SK-N-MC (cell line): ENCODE data around the gene SPATA13.

Source experiments
- DNase-seq: peaks from one replicate; pipeline ENCODE4 v3.0.0-alpha.2; 2011; ENCODE audit warnings: low read depth, low spot score
- H3K27ac ChIP-seq: fragments of 200-600 bp; sonication (generic); 2 replicates; pipeline ENCODE4 v1.5.1; 2016; ENCODE audit warnings: mixed run types
- H3K36me3 ChIP-seq: fragments of 200-600 bp; sonication (generic); 2 replicates; pipeline ENCODE4 v1.6.1; 2017; ENCODE audit warnings: antibody characterized with exemption, low read length, mixed read lengths; ENCODE audit not compliant: insufficient read depth
- H3K4me3 ChIP-seq: fragments of 200-600 bp; sonication (generic); 2 replicates; pipeline ENCODE4 v1.5.1; 2016
- H3K9ac ChIP-seq: fragments of 200-600 bp; sonication (generic); 2 replicates; pipeline ENCODE4 v1.8.0; 2017; ENCODE audit warnings: mixed run types, mixed read lengths; ENCODE audit not compliant: insufficient read length
- H3K9me3 ChIP-seq: fragments of 200-600 bp; sonication (generic); 2 replicates; pipeline ENCODE4 v1.6.1; 2017; ENCODE audit warnings: low read depth, mild to moderate bottlenecking, antibody characterized with exemption, low read length, moderate library complexity, mixed read lengths
- EZH2 ChIP-seq: fragments of 200-600 bp; sonication (generic); IDR thresholded peaks from one replicate; pipeline ENCODE4 v1.6.1; 2017; ENCODE audit warnings: antibody characterized with exemption
- FOXP2 ChIP-seq: optimal IDR thresholded peaks from 2 replicates; pipeline ENCODE3; 2011; ENCODE audit warnings: mild to moderate bottlenecking, moderate library complexity; ENCODE audit not compliant: insufficient read depth; ENCODE audit errors: extremely low read length, control extremely low read depth
- POLR2AphosphoS5 ChIP-seq: IDR thresholded peaks from 2 replicates; pipeline ENCODE4 v1.6.1; 2012; ENCODE audit warnings: mild to moderate bottlenecking, low read depth, low read length, borderline replicate concordance

The SPATA13 gene

DNA sequence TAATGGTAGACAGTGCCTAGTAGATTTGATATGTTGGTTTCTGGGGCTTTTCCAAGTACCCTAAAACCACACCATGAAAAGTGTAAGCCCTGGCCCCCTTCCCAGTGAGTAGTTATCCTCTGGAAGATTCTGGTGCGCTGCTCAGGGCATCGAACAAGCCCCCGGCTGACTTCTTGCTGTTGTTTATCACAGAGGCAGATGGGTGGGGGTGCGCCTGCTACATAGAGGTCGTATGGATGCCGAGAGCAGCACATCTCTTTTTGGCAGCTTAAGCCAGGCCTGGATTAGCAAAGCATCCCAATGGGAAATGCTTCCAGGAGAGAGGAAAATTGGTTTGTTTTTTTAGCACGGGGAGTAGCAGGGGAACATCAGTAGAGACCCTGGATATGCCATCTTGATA lies 26.3 kb upstream of the SPATA13 start:
- no peak for DNase-seq
- TF ChIP-seq FOXP2 (no peak), POLR2AphosphoS5 (no peak), EZH2 (no peak)
- H3K27ac ChIP-seq = no peak overlapping the region

DNA sequence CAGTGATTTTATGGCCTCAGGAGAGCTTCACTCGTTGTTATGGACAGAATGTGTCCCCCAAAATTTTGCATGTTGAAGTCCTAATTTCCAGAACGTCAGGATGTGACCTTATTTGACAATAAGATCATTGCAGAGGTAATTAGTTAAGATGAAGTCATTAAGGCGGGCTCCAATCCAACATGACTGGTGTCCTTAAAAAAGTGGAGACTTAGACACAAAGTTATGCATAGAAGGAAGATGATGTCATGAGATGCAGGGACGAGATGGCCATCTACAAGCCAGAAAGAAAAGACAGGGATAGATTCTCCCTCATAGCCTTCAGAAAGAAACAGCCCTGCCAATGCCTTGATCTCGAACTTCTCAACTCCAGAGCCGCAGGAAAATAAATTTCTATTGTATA lies 25.8 kb upstream of the SPATA13 start:
- Histone ChIP-seq H3K9me3 (no peaks in the 10 kb centered on the region), H3K4me3 (no peak overlapping the region), H3K9ac (no peak overlapping the region), H3K36me3 (no peaks in the 10 kb centered on the region), H3K27ac (no peak overlapping the region)
- no peak for TF ChIP-seq POLR2AphosphoS5
- TF ChIP-seq FOXP2 = no peak
- TF ChIP-seq EZH2 = no peak
- no peak for DNase-seq

More for the DNA sequence above, 26.3 kb upstream of the SPATA13 start:
- Histone ChIP-seq H3K9ac (no peak overlapping the region), H3K36me3 (no peaks in the 10 kb centered on the region), H3K4me3 (no peak overlapping the region), H3K9me3 (no peaks in the 10 kb centered on the region)

DNA sequence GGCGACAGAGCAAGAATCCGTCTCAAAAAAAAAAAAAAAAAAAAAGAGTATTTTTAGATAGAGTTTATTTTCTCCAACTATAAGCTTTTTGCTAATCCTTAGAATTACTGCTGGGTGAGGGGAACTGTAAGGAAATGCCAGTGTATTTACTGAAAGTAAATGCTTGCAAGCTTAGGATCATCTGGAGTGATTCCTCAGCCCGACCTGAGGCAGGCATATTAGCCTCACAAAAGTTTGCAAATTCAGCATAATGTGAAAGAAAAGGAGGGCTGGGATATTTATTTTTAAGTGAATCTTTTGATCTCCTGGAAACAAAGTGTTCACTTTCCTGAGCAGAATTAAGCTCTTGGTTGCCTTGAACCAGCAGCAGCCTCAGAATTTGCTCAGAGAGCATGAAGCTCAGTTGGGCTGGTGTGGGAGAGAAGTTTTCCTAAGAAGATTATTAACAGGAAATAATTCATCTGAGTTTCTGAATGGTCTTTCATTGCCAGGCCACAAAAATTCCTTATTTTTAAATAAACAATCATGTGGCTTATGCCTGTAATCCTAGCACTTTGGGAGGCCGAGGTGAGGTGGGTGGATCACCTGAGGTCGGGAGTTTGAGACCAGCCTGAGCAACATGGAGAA lies 24.7 kb upstream of the SPATA13 start:
- DNase-seq = no peak
- no peak overlapping the region for H3K9ac ChIP-seq
- H3K27ac ChIP-seq = no peak overlapping the region
- no peak for TF ChIP-seq POLR2AphosphoS5
- TF ChIP-seq EZH2 = no peak
- no peak for TF ChIP-seq FOXP2
- H3K9me3 ChIP-seq = no peaks in the 10 kb centered on the region
- no peaks in the 10 kb centered on the region for H3K36me3 ChIP-seq
- H3K4me3 ChIP-seq = no peak overlapping the region

DNA sequence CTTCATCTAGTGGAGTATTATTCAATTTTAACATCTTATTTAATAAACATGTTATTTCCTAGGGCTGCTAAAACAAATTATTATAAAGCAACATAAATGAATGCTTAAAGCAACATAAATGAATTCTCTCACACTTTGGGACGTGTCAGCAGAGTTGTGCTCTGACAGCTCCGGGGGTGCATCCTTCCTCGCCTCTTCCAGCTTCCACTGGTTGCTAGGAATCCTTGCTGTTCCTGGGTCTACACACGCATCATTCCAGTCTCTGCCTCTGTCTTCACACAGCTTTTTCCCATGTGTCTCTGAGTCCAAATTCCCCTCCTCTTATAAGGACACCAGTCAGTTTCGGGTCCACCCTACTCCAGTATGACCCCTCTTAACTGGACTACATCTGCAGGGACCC lies 21.6 kb upstream of the SPATA13 start:
- Histone ChIP-seq H3K4me3 (no peak overlapping the region), H3K36me3 (no peaks in the 10 kb centered on the region), H3K27ac (no peak overlapping the region), H3K9ac (no peak overlapping the region), H3K9me3 (no peaks in the 10 kb centered on the region)
- no peak for DNase-seq
- TF ChIP-seq POLR2AphosphoS5 = no peak
- TF ChIP-seq FOXP2 = no peak
- TF ChIP-seq EZH2 = no peak

DNA sequence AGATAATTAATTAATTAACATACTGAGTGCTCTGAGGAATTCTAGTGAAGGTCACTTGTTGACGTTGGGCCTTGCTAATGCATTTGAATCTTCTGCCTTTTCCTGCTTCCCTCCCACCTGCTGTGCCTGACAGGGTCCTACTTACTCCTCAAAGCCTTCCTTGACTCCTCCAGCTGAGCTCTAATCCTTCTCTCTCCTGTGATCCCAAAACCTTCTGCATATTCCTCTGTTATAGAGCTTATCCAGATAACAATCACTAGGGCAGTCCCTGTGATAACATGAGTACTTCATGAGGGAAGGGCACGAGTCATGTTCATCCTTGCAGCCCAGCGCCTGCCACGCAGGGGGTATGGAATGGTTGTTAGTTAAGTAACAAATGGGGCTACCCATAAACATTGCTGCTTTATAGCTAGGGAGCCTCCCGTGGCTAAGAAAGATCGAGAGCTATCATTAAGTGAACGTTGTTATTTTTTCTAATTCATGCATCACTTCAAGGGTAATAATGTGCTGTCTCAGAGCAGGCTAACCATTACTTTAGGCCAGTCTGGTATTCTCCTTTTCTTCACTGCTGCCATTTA lies 19.1 kb upstream of the SPATA13 start:
- no peak overlapping the region for H3K4me3 ChIP-seq

DNA sequence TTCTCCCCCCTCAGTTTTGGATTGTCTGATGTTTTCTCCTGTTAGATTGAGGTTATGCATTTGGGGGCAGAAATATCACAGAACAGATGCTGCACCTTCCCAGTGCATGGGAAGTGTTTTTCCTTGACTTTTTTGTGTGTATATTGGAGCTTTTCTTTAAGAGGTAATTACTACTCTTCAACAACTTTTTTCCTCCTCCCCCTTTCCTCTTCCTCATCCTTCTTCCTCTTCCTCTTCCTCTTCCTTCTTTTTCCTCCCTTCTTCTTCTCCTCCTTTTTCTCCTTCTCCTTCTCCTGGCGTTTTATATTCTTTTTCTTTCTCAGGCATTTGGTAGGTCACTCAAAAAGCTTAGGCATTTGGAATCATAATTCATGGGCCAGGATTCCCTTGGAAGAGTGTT lies 18.1 kb upstream of the SPATA13 start:
- no peak overlapping the region for H3K9ac ChIP-seq
- H3K36me3 ChIP-seq = no peaks in the 10 kb centered on the region
- TF ChIP-seq FOXP2 (no peak), POLR2AphosphoS5 (no peak), EZH2 (no peak)
- H3K27ac ChIP-seq = no peak overlapping the region
- no peak overlapping the region for H3K4me3 ChIP-seq
- no peak for DNase-seq
- no peaks in the 10 kb centered on the region for H3K9me3 ChIP-seq

More for the DNA sequence above, 19.1 kb upstream of the SPATA13 start:
- TF ChIP-seq POLR2AphosphoS5 (no peak), EZH2 (no peak), FOXP2 (no peak)
- no peak for DNase-seq
- H3K9me3 ChIP-seq = no peaks in the 10 kb centered on the region
- no peaks in the 10 kb centered on the region for H3K36me3 ChIP-seq
- no peak overlapping the region for H3K27ac ChIP-seq
- H3K9ac ChIP-seq = no peak overlapping the region

DNA sequence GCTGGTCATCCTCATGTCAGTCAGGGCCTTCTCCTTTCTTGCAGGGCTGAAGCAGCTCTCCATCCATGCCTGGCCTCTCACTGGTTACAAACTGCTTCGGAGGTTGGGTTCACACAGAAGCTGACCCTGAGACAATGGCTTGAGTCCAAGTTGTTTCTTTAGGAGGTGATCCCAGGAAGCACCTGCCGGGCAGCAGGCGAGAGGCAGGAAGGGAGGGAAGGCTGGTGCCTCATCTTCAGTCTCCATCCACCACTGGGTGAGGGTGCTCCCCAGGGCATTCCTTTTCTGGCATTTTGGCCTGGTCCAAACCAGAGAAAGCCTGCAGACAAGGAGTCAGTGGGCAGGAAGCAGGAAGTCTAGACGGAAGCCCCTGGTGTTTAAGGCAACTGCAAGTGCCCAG lies 17.6 kb upstream of the SPATA13 start:
- Histone ChIP-seq H3K9ac (no peak overlapping the region), H3K36me3 (no peaks in the 10 kb centered on the region), H3K4me3 (no peak overlapping the region), H3K27ac (no peak overlapping the region), H3K9me3 (no peaks in the 10 kb centered on the region)
- DNase-seq = no peak
- TF ChIP-seq FOXP2 (no peak), POLR2AphosphoS5 (no peak), EZH2 (no peak)

DNA sequence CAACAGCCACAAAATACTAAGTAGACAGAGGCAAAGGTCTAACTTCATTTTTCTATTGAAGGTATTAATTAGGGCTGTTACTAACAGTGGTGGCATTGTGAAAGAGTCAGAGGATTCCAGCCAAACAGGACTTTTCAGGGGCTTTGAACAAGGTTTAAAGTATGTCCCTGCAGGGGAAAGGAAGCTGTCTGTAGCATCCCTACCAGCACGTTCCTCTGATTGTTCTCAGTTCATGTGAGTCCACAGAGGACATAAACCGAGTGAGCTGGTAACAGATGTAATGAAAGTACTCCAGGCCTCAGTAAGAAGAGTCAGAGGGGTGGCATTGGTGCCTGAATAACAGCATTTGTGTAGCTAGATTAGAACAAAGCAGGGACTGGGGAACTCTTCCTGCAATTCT lies 15.3 kb upstream of the SPATA13 start:
- TF ChIP-seq EZH2 (no peak), POLR2AphosphoS5 (no peak), FOXP2 (no peak)
- no peak for DNase-seq
- no peak overlapping the region for H3K9ac ChIP-seq
- no peaks in the 10 kb centered on the region for H3K9me3 ChIP-seq
- no peaks in the 10 kb centered on the region for H3K36me3 ChIP-seq
- H3K27ac ChIP-seq = no peak overlapping the region
- no peak overlapping the region for H3K4me3 ChIP-seq

DNA sequence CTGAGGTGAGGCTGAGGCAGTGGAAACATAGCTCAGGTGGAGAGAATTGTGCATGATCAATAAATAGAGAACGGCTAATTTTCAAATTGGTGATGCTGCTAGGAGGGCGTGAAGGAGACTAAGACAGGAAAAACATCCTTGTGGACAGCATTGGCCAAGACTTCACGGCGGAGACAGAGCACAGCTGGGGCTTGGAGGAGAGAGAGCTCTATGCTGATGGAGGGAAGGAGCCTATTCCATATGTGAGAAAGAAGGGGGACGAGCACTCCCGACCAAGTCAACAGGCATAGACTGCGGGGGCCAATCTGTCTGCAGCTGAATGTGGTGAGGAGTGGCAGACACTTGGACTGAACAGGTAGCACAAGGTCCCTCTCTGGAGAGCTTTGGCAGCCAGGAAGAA lies 14.8 kb upstream of the SPATA13 start:
- Histone ChIP-seq H3K27ac (no peak overlapping the region), H3K9ac (no peak overlapping the region), H3K36me3 (no peaks in the 10 kb centered on the region), H3K4me3 (no peak overlapping the region), H3K9me3 (no peaks in the 10 kb centered on the region)
- TF ChIP-seq FOXP2 = no peak
- no peak for TF ChIP-seq POLR2AphosphoS5
- TF ChIP-seq EZH2 = no peak
- DNase-seq = no peak
